Neural progenitor cell (in vitro differentiated cells): Measurements from ENCODE around the gene SLC6A3. TPM values are rescaled to one million over a fixed set of nuclear protein-coding genes. Genes with fewer than 3 reads are reported as not detected.

Source experiments
- DNase-seq: peaks from one replicate; pipeline ENCODE4 v3.0.0-alpha.2; 2016; ENCODE audit warnings: low spot score
- H2AFZ ChIP-seq: fragments of 200-600 bp; sonication (generic); replicated peaks from 2 replicates; pipeline ENCODE4 v1.6.1; 2016; ENCODE audit warnings: antibody characterized with exemption
- H3F3A ChIP-seq: fragments of 200-600 bp; sonication (generic); 2 replicates; pipeline ENCODE4 v1.6.1; 2016; ENCODE audit warnings: antibody characterized with exemption, low read depth
- H3K27ac ChIP-seq: fragments of 200-600 bp; sonication (generic); 2 replicates; pipeline ENCODE4 v1.5.1; 2016; ENCODE audit warnings: mild to moderate bottlenecking
- H3K27me3 ChIP-seq: fragments of 200-600 bp; sonication (generic); 2 replicates; pipeline ENCODE4 v1.6.1; 2016; ENCODE audit warnings: mild to moderate bottlenecking, moderate library complexity
- H3K36me3 ChIP-seq: fragments of 200-600 bp; sonication (generic); 2 replicates; pipeline ENCODE4 v1.5.1; 2016
- H3K4me1 ChIP-seq: fragments of 200-600 bp; sonication (generic); 2 replicates; pipeline ENCODE4 v1.6.1; 2016; ENCODE audit warnings: mixed run types
- H3K4me2 ChIP-seq: fragments of 200-600 bp; sonication (generic); 2 replicates; pipeline ENCODE4 v1.6.1; 2016
- H3K4me3 ChIP-seq: fragments of 200-600 bp; sonication (generic); 2 replicates; pipeline ENCODE4 v1.5.1; 2016
- H3K79me2 ChIP-seq: fragments of 200-600 bp; sonication (generic); 2 replicates; pipeline ENCODE4 v1.6.1; 2016; ENCODE audit warnings: low read depth
- H3K9ac ChIP-seq: fragments of 200-600 bp; sonication (generic); 2 replicates; pipeline ENCODE4 v1.6.1; 2016
- H3K9me3 ChIP-seq: fragments of 200-600 bp; sonication (generic); 2 replicates; pipeline ENCODE4 v1.5.1; 2016; ENCODE audit warnings: low read depth
- H4K20me1 ChIP-seq: fragments of 200-600 bp; sonication (generic); 2 replicates; pipeline ENCODE4 v1.6.1; 2016; ENCODE audit warnings: low read depth
- H3K27ac Mint-ChIP-seq: 3 replicates; pipeline ENCODE4 v1.8.0; 2021; ENCODE audit warnings: mixed read lengths
- H3K27me3 Mint-ChIP-seq: 2 replicates; pipeline ENCODE4 v1.8.0; 2022; ENCODE audit warnings: low read depth, mild to moderate bottlenecking, inconsistent platforms, moderate library complexity, mixed read lengths; ENCODE audit not compliant: insufficient read depth
- H3K36me3 Mint-ChIP-seq: 3 replicates; pipeline ENCODE4 v1.8.0; 2021; ENCODE audit warnings: mixed read lengths
- H3K4me1 Mint-ChIP-seq: 3 replicates; pipeline ENCODE4 v1.8.0; 2021; ENCODE audit warnings: mixed read lengths
- H3K4me3 Mint-ChIP-seq: 3 replicates; pipeline ENCODE4 v1.8.0; 2021; ENCODE audit warnings: mild to moderate bottlenecking, moderate library complexity, mixed read lengths
- H3K9me3 Mint-ChIP-seq: 3 replicates; pipeline ENCODE4 v1.8.0; 2020; ENCODE audit warnings: mixed read lengths
- CTCF ChIP-seq: fragments of 200-600 bp; sonication (generic); IDR thresholded peaks from 2 replicates; pipeline ENCODE4 v1.5.1; 2017; ENCODE audit warnings: antibody characterized with exemption, mild to moderate bottlenecking
- EZH2 ChIP-seq: fragments of 200-600 bp; sonication (generic); IDR thresholded peaks from 2 replicates; pipeline ENCODE4 v1.6.1; 2017; ENCODE audit warnings: antibody characterized with exemption, mild to moderate bottlenecking, moderate library complexity
- EZH2phosphoT487 ChIP-seq: fragments of 200-600 bp; sonication (generic); IDR thresholded peaks from 2 replicates; pipeline ENCODE4 v1.6.1; 2017; ENCODE audit warnings: antibody characterized with exemption
- total RNA-seq: library from RNA; depleted of rRNA; stranded (reverse); fragments of >200 nt; gene quantifications from 2 replicates; pipeline ENCODE4 v1.2.3, GENCODE V29; 2015; ENCODE audit warnings: low replicate concordance

SLC6A3 gene
- total RNA-seq, 1 donor from 2014 or later, result 0.32 TPM

- H3K36me3 Mint-ChIP-seq, result no peaks in the 10 kb centered on the region
- no peak overlapping the region for H3K27ac Mint-ChIP-seq
- DNase-seq, result no peak
- no peaks in the 10 kb centered on the region for H3K79me2 ChIP-seq
- H3K4me2 ChIP-seq, result no peak overlapping the region
- H3F3A ChIP-seq, result no peaks in the 10 kb centered on the region
- peaks cover 18% of the 10 kb centered on the region for H3K27me3 Mint-ChIP-seq
- no peak overlapping the region for H3K9ac ChIP-seq
- no peak overlapping the region for H3K27ac ChIP-seq
- no peaks in the 10 kb centered on the region for H3K4me1 ChIP-seq
- H3K4me3 Mint-ChIP-seq, result no peak overlapping the region
- H3K4me3 ChIP-seq, result no peak overlapping the region
- H3K4me1 Mint-ChIP-seq, result no peaks in the 10 kb centered on the region
- no peaks in the 10 kb centered on the region for H3K36me3 ChIP-seq
- H2AFZ ChIP-seq, result no peak overlapping the region
- peaks cover 22% of the 10 kb centered on the region for H3K9me3 Mint-ChIP-seq
- no peaks in the 10 kb centered on the region for H3K9me3 ChIP-seq
- no peaks in the 10 kb centered on the region for H4K20me1 ChIP-seq
- peaks cover 28% of the 10 kb centered on the region for H3K27me3 ChIP-seq
- no peak for TF ChIP-seq EZH2
- no peak for TF ChIP-seq EZH2phosphoT487
- TF ChIP-seq CTCF, result no peak
These were observed 8.6 kb downstream of the SLC6A3 start for GRCh38 chr5:1436681-1437080.

- H3K27ac Mint-ChIP-seq, result no peak overlapping the region
- H3K36me3 Mint-ChIP-seq, result no peaks in the 10 kb centered on the region
- Histone ChIP-seq H3K4me2 (no peak overlapping the region), H3K9me3 (no peaks in the 10 kb centered on the region), H3F3A (no peaks in the 10 kb centered on the region), H3K36me3 (no peaks in the 10 kb centered on the region), H3K27me3 (peaks cover 22% of the 10 kb centered on the region), H2AFZ (no peak overlapping the region), H3K4me1 (no peaks in the 10 kb centered on the region), H3K79me2 (no peaks in the 10 kb centered on the region), H3K9ac (no peak overlapping the region), H4K20me1 (no peaks in the 10 kb centered on the region), H3K27ac (no peak overlapping the region), H3K4me3 (no peak overlapping the region)
- no peak for TF ChIP-seq EZH2
- TF ChIP-seq EZH2phosphoT487, result no peak
- TF ChIP-seq CTCF, result no peak
- peaks cover 20% of the 10 kb centered on the region for H3K9me3 Mint-ChIP-seq
- H3K27me3 Mint-ChIP-seq, result peaks cover 18% of the 10 kb centered on the region
- H3K4me3 Mint-ChIP-seq, result no peak overlapping the region
- no peaks in the 10 kb centered on the region for H3K4me1 Mint-ChIP-seq
- no peak for DNase-seq
These were observed 9.2 kb downstream of the SLC6A3 start for GRCh38 chr5:1436036-1436435.

- H3K79me2 ChIP-seq, result no peaks in the 10 kb centered on the region
- H3K4me1 ChIP-seq, result no peaks in the 10 kb centered on the region
- Mint-ChIP-seq H3K4me1 (no peaks in the 10 kb centered on the region), H3K27ac (no peak overlapping the region), H3K9me3 (peaks cover 20% of the 10 kb centered on the region), H3K36me3 (no peaks in the 10 kb centered on the region), H3K27me3 (peaks cover 16% of the 10 kb centered on the region), H3K4me3 (no peak overlapping the region)
- no peaks in the 10 kb centered on the region for H4K20me1 ChIP-seq
- no peaks in the 10 kb centered on the region for H3K36me3 ChIP-seq
- no peak overlapping the region for H3K9ac ChIP-seq
- H3K27me3 ChIP-seq, result peaks cover 15% of the 10 kb centered on the region
- no peaks in the 10 kb centered on the region for H3K9me3 ChIP-seq
- DNase-seq, result no peak
- H3K4me2 ChIP-seq, result no peak overlapping the region
- no peak overlapping the region for H3K4me3 ChIP-seq
- TF ChIP-seq CTCF (no peak), EZH2phosphoT487 (no peak), EZH2 (no peak)
- H3F3A ChIP-seq, result no peaks in the 10 kb centered on the region
- H3K27ac ChIP-seq, result no peak overlapping the region
- H2AFZ ChIP-seq, result no peak overlapping the region
These were observed 9.9 kb downstream of the SLC6A3 start for GRCh38 chr5:1435369-1435768.
